Heart left ventricle (tissue), 13 donors: ENCODE measurements around the gene F3.

Experiments used
- CTCF ChIP-seq, 12 donors: fragments of 200-600 bp; sonication (generic) in 4 of 12; IDR thresholded peaks; one replicate each; pipeline versions ENCODE4 v1.5.0 to v1.8.0; 2018 to 2022; ENCODE audit warnings: antibody characterized with exemption in 12 of 12, mild to moderate bottlenecking in 5 of 12
- POLR2A ChIP-seq, 2 donors: fragments of 450-650 bp; IDR thresholded peaks; one replicate each; pipeline ENCODE4 v1.6.1; 2017; ENCODE audit warnings: antibody characterized with exemption in 2 of 2, mild to moderate bottlenecking in 2 of 2, moderate library complexity in 2 of 2
- donor health status: ischemic (EF 13 %, LVEDD 7.1; RV severe dilation, severe dysfunction).
- donor health status: DM: no; HTN: yes; CAD: no.
- donor health status: DM: no; HTN: no; CAD: no.
- donor health status: ischemic (EF 25% LVEDD 6.9; RV normal size, moderate dysfunction).
- donor health status: ischemic (EF 25% LVEDD 5.7; RV mildly dilated, moderate dysfunction).
- donor health status: ischemic (EF 35%, LVEDD 5.7; RV mildly dilated, moderate dysfunction).
- donor health status: nonischemic (EF 11% LVEDD 7.7; RV severe dilation, severe dysfunction).
- donor health status: DM: yes; HTN: yes; CAD: no.
- donor health status: PGD.
- donor health status: ischemic (EF 29% LVEDD 5.4; RV normal size, mild dysfunction).
- donor health status: nonischemic (EF 23%, LVEDD 6.1; RV moderate dilation, normal function).

GRCh38 chr1:94560333-94560732, 18.8 kb upstream of the F3 start:
- no peak for TF ChIP-seq CTCF (IDR thresholded peaks at IDR 0.05)
- TF ChIP-seq POLR2A (IDR thresholded peaks at IDR 0.05) = no peak
